HEK293 (cell line): ENCODE results near the gene DFFA.

ENCODE experiments used
- OVOL3 ChIP-seq: fragments of 450-650 bp; formaldehyde crosslinking; IDR thresholded peaks from 2 replicates; pipeline ENCODE4 v1.5.1; 2016; ENCODE audit warnings: missing biosample characterization, missing genetic modification characterization
- SALL2 ChIP-seq: fragments of 450-650 bp; formaldehyde crosslinking; IDR thresholded peaks from 2 replicates; pipeline ENCODE4 v1.5.0; 2017; ENCODE audit warnings: missing biosample characterization, mild to moderate bottlenecking, missing genetic modification characterization, borderline replicate concordance
- SETDB1 ChIP-seq: IDR thresholded peaks from one replicate; pipeline ENCODE4 v1.6.1; 2017; ENCODE audit warnings: mild to moderate bottlenecking, low read length, moderate library complexity, mixed read lengths; ENCODE audit not compliant: insufficient read length
- YY1 ChIP-seq: fragments of 450-650 bp; formaldehyde crosslinking; IDR thresholded peaks from 2 replicates; pipeline ENCODE4 v1.5.1; 2018; ENCODE audit warnings: missing biosample characterization, missing genetic modification characterization
- ZNF121 ChIP-seq: fragments of 450-650 bp; formaldehyde crosslinking; IDR thresholded peaks from 2 replicates; pipeline ENCODE4 v1.5.1; 2016; ENCODE audit warnings: missing biosample characterization, missing genetic modification characterization
- ZNF311 ChIP-seq: fragments of 450-650 bp; formaldehyde crosslinking; IDR thresholded peaks from 2 replicates; pipeline ENCODE4 v1.5.1; 2017; ENCODE audit warnings: missing biosample characterization, missing genetic modification characterization, borderline replicate concordance
- ZNF404 ChIP-seq: fragments of 450-650 bp; formaldehyde crosslinking; IDR thresholded peaks from 2 replicates; pipeline ENCODE4 v1.5.1; 2017; ENCODE audit warnings: missing biosample characterization, missing genetic modification characterization
- TF ChIP-seq, protein P1 (sequence below): fragments of 450-650 bp; formaldehyde crosslinking; IDR thresholded peaks from 2 replicates; pipeline ENCODE4 v1.5.1; 2016; ENCODE audit warnings: missing biosample characterization, missing genetic modification characterization

DNA sequence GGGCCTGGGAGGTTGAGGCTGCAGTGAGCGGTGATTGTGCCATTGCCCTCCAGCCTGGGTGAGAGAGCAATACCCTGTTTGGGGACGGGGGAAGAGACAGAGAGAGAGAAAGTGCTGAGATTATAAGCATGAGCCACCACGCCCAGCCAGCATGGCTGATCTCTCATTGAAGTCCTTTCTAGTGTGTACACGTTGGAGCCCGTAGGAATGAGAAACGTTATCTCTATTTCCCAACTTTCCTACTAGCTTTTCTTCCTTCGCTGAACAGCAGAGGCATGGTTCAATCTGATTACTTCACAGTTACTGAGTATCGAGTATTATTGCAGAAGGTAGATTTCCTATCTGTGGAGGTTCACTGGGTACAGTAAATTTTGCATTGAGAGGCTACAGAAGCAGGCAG is 7.0 kb upstream of the DFFA start:
- TF ChIP-seq, protein P1, sequence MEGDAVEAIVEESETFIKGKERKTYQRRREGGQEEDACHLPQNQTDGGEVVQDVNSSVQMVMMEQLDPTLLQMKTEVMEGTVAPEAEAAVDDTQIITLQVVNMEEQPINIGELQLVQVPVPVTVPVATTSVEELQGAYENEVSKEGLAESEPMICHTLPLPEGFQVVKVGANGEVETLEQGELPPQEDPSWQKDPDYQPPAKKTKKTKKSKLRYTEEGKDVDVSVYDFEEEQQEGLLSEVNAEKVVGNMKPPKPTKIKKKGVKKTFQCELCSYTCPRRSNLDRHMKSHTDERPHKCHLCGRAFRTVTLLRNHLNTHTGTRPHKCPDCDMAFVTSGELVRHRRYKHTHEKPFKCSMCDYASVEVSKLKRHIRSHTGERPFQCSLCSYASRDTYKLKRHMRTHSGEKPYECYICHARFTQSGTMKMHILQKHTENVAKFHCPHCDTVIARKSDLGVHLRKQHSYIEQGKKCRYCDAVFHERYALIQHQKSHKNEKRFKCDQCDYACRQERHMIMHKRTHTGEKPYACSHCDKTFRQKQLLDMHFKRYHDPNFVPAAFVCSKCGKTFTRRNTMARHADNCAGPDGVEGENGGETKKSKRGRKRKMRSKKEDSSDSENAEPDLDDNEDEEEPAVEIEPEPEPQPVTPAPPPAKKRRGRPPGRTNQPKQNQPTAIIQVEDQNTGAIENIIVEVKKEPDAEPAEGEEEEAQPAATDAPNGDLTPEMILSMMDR, result no peak
- TF ChIP-seq ZNF404 (tag by site-specific recombination) (no peak), OVOL3 (tag by site-specific recombination) (no peak), ZNF311 (no peak), SALL2 (no peak), YY1 (no peak), ZNF121 (no peak), SETDB1 (no peak)
